Measurements from ENCODE around the gene SETSIP. TPM values are rescaled to one million over a fixed set of nuclear protein-coding genes. Genes with fewer than 3 reads are reported as not detected.
A peak's percentile ranks its signal among the peaks of the same experiment; 100 is the strongest.

SETSIP gene
- total RNA-seq, 1 donor from 2014 or later: not detected

DNA sequence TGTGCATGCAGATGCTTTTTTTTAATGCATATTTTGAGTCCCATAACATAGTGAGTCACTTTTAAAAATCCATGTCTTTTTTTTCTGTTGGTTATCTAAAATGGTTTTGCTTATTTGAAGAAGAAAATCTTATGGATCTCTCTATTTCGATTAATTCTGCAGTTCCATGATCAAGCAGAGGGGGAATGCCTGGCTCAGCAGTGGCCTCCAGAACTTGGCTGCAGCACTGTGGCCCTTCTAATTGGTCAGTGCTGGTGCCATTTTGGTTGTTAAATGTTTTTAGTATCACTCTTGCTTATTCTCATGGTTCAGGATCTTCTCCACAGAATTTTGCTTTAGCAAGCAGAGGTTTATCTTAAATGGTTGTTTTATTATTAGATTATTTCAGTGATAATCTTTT lies 34.2 kb downstream of the SETSIP start:
- TF ChIP-seq, protein P1, sequence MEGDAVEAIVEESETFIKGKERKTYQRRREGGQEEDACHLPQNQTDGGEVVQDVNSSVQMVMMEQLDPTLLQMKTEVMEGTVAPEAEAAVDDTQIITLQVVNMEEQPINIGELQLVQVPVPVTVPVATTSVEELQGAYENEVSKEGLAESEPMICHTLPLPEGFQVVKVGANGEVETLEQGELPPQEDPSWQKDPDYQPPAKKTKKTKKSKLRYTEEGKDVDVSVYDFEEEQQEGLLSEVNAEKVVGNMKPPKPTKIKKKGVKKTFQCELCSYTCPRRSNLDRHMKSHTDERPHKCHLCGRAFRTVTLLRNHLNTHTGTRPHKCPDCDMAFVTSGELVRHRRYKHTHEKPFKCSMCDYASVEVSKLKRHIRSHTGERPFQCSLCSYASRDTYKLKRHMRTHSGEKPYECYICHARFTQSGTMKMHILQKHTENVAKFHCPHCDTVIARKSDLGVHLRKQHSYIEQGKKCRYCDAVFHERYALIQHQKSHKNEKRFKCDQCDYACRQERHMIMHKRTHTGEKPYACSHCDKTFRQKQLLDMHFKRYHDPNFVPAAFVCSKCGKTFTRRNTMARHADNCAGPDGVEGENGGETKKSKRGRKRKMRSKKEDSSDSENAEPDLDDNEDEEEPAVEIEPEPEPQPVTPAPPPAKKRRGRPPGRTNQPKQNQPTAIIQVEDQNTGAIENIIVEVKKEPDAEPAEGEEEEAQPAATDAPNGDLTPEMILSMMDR (IDR thresholded peaks at IDR 0.05): no peak
- POLR2A ChIA-PET: no interaction called here
- no peak for DNase-seq
- H3K9me3 Mint-ChIP-seq: no peaks in the 10 kb centered on the region
- intact Hi-C loops (cut with micrococcal nuclease): no loop called here
- CTCF ChIA-PET: no interaction called here
- peaks cover 5% of the 10 kb centered on the region for H3K27me3 Mint-ChIP-seq
- no peak overlapping the region for H3K4me3 Mint-ChIP-seq
- no peak overlapping the region for H3K27ac Mint-ChIP-seq
- no peaks in the 10 kb centered on the region for H3K4me1 Mint-ChIP-seq
- H3K36me3 Mint-ChIP-seq (ENCODE audit: low read depth): no peaks in the 10 kb centered on the region
- no peak for ATAC-seq (ENCODE audit: low read depth)

GRCh38 chr1:92038695-92039346 lies 36.4 kb downstream of the SETSIP start:
- intact Hi-C loops (cut with micrococcal nuclease): no loop called here
- Mint-ChIP-seq H3K36me3 (ENCODE audit: low read depth) (no peaks in the 10 kb centered on the region), H3K4me1 (no peaks in the 10 kb centered on the region), H3K27ac (no peak overlapping the region), H3K4me3 (no peak overlapping the region), H3K9me3 (no peaks in the 10 kb centered on the region), H3K27me3 (peaks cover 9% of the 10 kb centered on the region)
- ChIA-PET CTCF (interaction anchor here (0.6 kb wide), 1 partner anchor 11 kb away, joined by 3 read pairs; no protein-coding TSS in a partner anchor), POLR2A (no interaction called here)
- ATAC-seq (ENCODE audit: low read depth): no peak
- TF ChIP-seq, protein P1 (IDR thresholded peaks at IDR 0.05): no peak
- no peak for DNase-seq

DNA sequence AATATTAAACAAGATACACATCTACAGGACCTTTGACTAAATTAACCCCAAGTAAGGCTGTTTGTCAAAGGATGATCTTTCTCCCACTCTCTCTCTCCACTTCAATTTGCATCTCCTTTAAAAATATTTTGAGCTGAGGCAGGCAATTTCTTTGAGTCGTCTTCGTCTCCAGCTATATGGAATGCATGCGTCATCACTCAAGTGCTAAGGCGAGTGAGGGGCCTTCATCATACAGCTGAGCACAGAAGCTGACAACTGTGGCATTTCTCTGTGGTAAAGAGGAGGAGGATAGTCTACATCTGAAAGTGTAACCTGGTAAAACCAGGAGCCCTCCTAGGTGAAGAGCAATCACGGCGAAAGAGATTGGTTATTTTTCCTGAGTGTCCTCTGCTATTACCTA lies 37.8 kb downstream of the SETSIP start:
- Mint-ChIP-seq H3K36me3 (ENCODE audit: low read depth) (no peaks in the 10 kb centered on the region), H3K27me3 (peaks cover 14% of the 10 kb centered on the region)

GRCh38 chr1:92031281-92032110 lies 43.7 kb downstream of the SETSIP start:
- CTCF ChIA-PET: no interaction called here
- Mint-ChIP-seq H3K36me3 (ENCODE audit: low read depth) (no peaks in the 10 kb centered on the region), H3K9me3 (no peaks in the 10 kb centered on the region), H3K27ac (no peak overlapping the region), H3K27me3 (peaks cover 33% of the 10 kb centered on the region), H3K4me3 (no peak overlapping the region), H3K4me1 (peaks cover 11% of the 10 kb centered on the region)
- ATAC-seq (ENCODE audit: low read depth): no peak
- no peak for DNase-seq
- POLR2A ChIA-PET: no interaction called here
- intact Hi-C loops (cut with micrococcal nuclease): no loop called here
- TF ChIP-seq, protein P1 (IDR thresholded peaks at IDR 0.05): no peak

More for the DNA sequence above, 37.8 kb downstream of the SETSIP start:
- no peaks in the 10 kb centered on the region for H3K9me3 Mint-ChIP-seq
- H3K4me1 Mint-ChIP-seq: no peaks in the 10 kb centered on the region
- intact Hi-C loops (cut with micrococcal nuclease): no loop called here
- DNase-seq (no peak), ATAC-seq (ENCODE audit: low read depth) (no peak)
- ChIA-PET POLR2A (no interaction called here), CTCF (no interaction called here)
- TF ChIP-seq, protein P1 (IDR thresholded peaks at IDR 0.05): no peak
- no peak overlapping the region for H3K4me3 Mint-ChIP-seq
- H3K27ac Mint-ChIP-seq: no peak overlapping the region

GRCh38 chr1:92030656-92031107 lies 44.5 kb downstream of the SETSIP start:
- DNase-seq (no peak), ATAC-seq (ENCODE audit: low read depth) (no peak)
- POLR2A ChIA-PET: no interaction called here
- Mint-ChIP-seq H3K9me3 (no peaks in the 10 kb centered on the region), H3K4me1 (peaks cover 11% of the 10 kb centered on the region), H3K27ac (no peak overlapping the region), H3K4me3 (peak overlapping the region; percentile 12), H3K36me3 (ENCODE audit: low read depth) (no peaks in the 10 kb centered on the region), H3K27me3 (peaks cover 28% of the 10 kb centered on the region)
- intact Hi-C loops (cut with micrococcal nuclease): no loop called here
- CTCF ChIA-PET: no interaction called here
- TF ChIP-seq, protein P1 (IDR thresholded peaks at IDR 0.05): no peak
